ENCODE results near the gene CPOX.

Gene CPOX

GRCh38 chr3:98608029-98608428, 14.6 kb upstream of the CPOX start:
- H3K4me3 ChIP-seq (replicated peaks; ENCODE audit: low read depth, low read length), result no peak overlapping the region
- no peaks in the 10 kb centered on the region for H3K27me3 ChIP-seq (replicated peaks; ENCODE audit: control insufficient read depth, insufficient read depth, low read length)
- no peaks in the 10 kb centered on the region for H3K36me3 ChIP-seq (ENCODE audit: control insufficient read depth, insufficient read depth, low read length)
- DNase-seq (ENCODE audit: extremely low read depth, insufficient read length), result no peak
- TF ChIP-seq CTCF (IDR thresholded peaks at IDR 0.05; ENCODE audit: insufficient read depth, low read length, poor library complexity, severe bottlenecking), result no peak

GRCh38 chr3:98603580-98603979, 10.2 kb upstream of the CPOX start:
- no peaks in the 10 kb centered on the region for H3K27me3 ChIP-seq (replicated peaks; ENCODE audit: control insufficient read depth, insufficient read depth, low read length)
- TF ChIP-seq CTCF (IDR thresholded peaks at IDR 0.05; ENCODE audit: insufficient read depth, low read length, poor library complexity, severe bottlenecking), result no peak
- no peak overlapping the region for H3K4me3 ChIP-seq (replicated peaks; ENCODE audit: low read depth, low read length)
- no peak for DNase-seq (ENCODE audit: extremely low read depth, insufficient read length)
- H3K36me3 ChIP-seq (ENCODE audit: control insufficient read depth, insufficient read depth, low read length), result no peaks in the 10 kb centered on the region

GRCh38 chr3:98602078-98602678, 8.8 kb upstream of the CPOX start:
- DNase-seq (ENCODE audit: extremely low read depth, insufficient read length), result no peak
- Histone ChIP-seq H3K4me3 (replicated peaks; ENCODE audit: low read depth, low read length) (no peak overlapping the region), H3K36me3 (ENCODE audit: control insufficient read depth, insufficient read depth, low read length) (no peaks in the 10 kb centered on the region), H3K27me3 (replicated peaks; ENCODE audit: control insufficient read depth, insufficient read depth, low read length) (no peaks in the 10 kb centered on the region)
- peak; percentile 71 for TF ChIP-seq CTCF (IDR thresholded peaks at IDR 0.05; ENCODE audit: insufficient read depth, low read length, poor library complexity, severe bottlenecking)

GRCh38 chr3:98601180-98601579, 7.8 kb upstream of the CPOX start:
- H3K36me3 ChIP-seq (ENCODE audit: control insufficient read depth, insufficient read depth, low read length), result no peaks in the 10 kb centered on the region
- no peak for TF ChIP-seq CTCF (IDR thresholded peaks at IDR 0.05; ENCODE audit: insufficient read depth, low read length, poor library complexity, severe bottlenecking)
- DNase-seq (ENCODE audit: extremely low read depth, insufficient read length), result no peak
- no peak overlapping the region for H3K4me3 ChIP-seq (replicated peaks; ENCODE audit: low read depth, low read length)
- no peaks in the 10 kb centered on the region for H3K27me3 ChIP-seq (replicated peaks; ENCODE audit: control insufficient read depth, insufficient read depth, low read length)

- no peak for DNase-seq (ENCODE audit: extremely low read depth, insufficient read length)
- Histone ChIP-seq H3K36me3 (ENCODE audit: control insufficient read depth, insufficient read depth, low read length) (no peaks in the 10 kb centered on the region), H3K27me3 (replicated peaks; ENCODE audit: control insufficient read depth, insufficient read depth, low read length) (no peaks in the 10 kb centered on the region), H3K4me3 (replicated peaks; ENCODE audit: low read depth, low read length) (no peak overlapping the region)
- TF ChIP-seq CTCF (IDR thresholded peaks at IDR 0.05; ENCODE audit: insufficient read depth, low read length, poor library complexity, severe bottlenecking), result no peak
These were observed 7.1 kb upstream of the CPOX start for GRCh38 chr3:98600412-98601095.
